Mesendoderm (in vitro differentiated cells): ENCODE measurements around the gene ATL3.
"Not testable (repeated sequence)": the region's sequence is repeated elsewhere in the genome, so short reads cannot be mapped to it uniquely, and the experiment has no call there.

Experiments
- DNase-seq: peaks from one replicate; pipeline ENCODE4 v3.0.0; 2013
- H2AK5ac ChIP-seq: 2 replicates; pipeline ENCODE4 v1.6.1; 2013; ENCODE audit warnings: low read length, inconsistent platforms
- H2BK120ac ChIP-seq: 2 replicates; pipeline ENCODE4 v1.6.1; 2013; ENCODE audit warnings: low read depth, mild to moderate bottlenecking, low read length, moderate library complexity, mixed read lengths
- H2BK15ac ChIP-seq: replicated peaks from 2 replicates; pipeline ENCODE4 v1.6.1; 2013; ENCODE audit warnings: low read depth, mild to moderate bottlenecking, moderate library complexity
- H2BK5ac ChIP-seq: 2 replicates; pipeline ENCODE4 v1.6.1; 2013; ENCODE audit warnings: low read length, inconsistent platforms
- H3K18ac ChIP-seq: 2 replicates; pipeline ENCODE4 v1.6.1; 2013; ENCODE audit warnings: mild to moderate bottlenecking, low read length, mixed read lengths
- H3K23ac ChIP-seq: one replicate; pipeline ENCODE4 v1.6.1; 2013; ENCODE audit warnings: low read length
- H3K27ac ChIP-seq: 2 replicates; pipeline ENCODE4 v1.5.1; 2013; ENCODE audit warnings: low read depth, mild to moderate bottlenecking, inconsistent platforms, low read length, moderate library complexity
- H3K27me3 ChIP-seq: 2 replicates; pipeline ENCODE4 v1.6.1; 2013; ENCODE audit warnings: low read length, control low read depth, mild to moderate bottlenecking, inconsistent platforms; ENCODE audit not compliant: insufficient read depth, poor library complexity
- H3K36me3 ChIP-seq: 2 replicates; pipeline ENCODE4 v1.6.1; 2013; ENCODE audit warnings: low read length, inconsistent platforms; ENCODE audit not compliant: control insufficient read depth, insufficient read depth
- H3K4ac ChIP-seq: one replicate; pipeline ENCODE4 v1.6.1; 2013; ENCODE audit warnings: low read depth, mild to moderate bottlenecking, low read length, moderate library complexity
- H3K4me1 ChIP-seq: 2 replicates; pipeline ENCODE4 v1.6.1; 2013; ENCODE audit warnings: low read depth, low read length, inconsistent platforms; ENCODE audit not compliant: control insufficient read depth
- H3K4me2 ChIP-seq: 2 replicates; pipeline ENCODE4 v1.6.1; 2013; ENCODE audit warnings: low read length
- H3K4me3 ChIP-seq: 2 replicates; pipeline ENCODE4 v1.5.1; 2013; ENCODE audit warnings: mild to moderate bottlenecking, low read length
- H3K56ac ChIP-seq: one replicate; pipeline ENCODE4 v1.6.1; 2013; ENCODE audit warnings: low read length
- H3K79me1 ChIP-seq: 2 replicates; pipeline ENCODE4 v1.6.1; 2013; ENCODE audit warnings: low read length, inconsistent platforms
- H3K79me2 ChIP-seq: 2 replicates; pipeline ENCODE4 v1.6.1; 2013; ENCODE audit warnings: mild to moderate bottlenecking, low read length; ENCODE audit not compliant: control insufficient read depth, insufficient read depth
- H3K9ac ChIP-seq: 2 replicates; pipeline ENCODE4 v1.6.1; 2013; ENCODE audit warnings: low read length, inconsistent platforms
- H4K5ac ChIP-seq: one replicate; pipeline ENCODE4 v1.6.1; 2013; ENCODE audit warnings: low read length
- H4K8ac ChIP-seq: one replicate; pipeline ENCODE4 v1.6.1; 2013; ENCODE audit warnings: low read depth, mild to moderate bottlenecking, control low read depth, low read length, moderate library complexity
- WGBS: extraction: QIAGEN DNeasy Blood & Tissue Kit; methylation state at CpG from one replicate; pipeline ENCODE4 v1.1.7; 2013; ENCODE audit warnings: low lambda C conversion rate, missing lambda C conversion rate; ENCODE audit not compliant: insufficient coverage; ENCODE audit errors: extremely low coverage; 5-methylcytosine and 5-hydroxymethylcytosine counted together

The ATL3 gene

GRCh38 chr11:63623513-63624140 lies 47.5 kb downstream of the ATL3 start:
- H2AK5ac ChIP-seq, result no peak overlapping the region
- no peak overlapping the region for H3K18ac ChIP-seq
- H3K79me2 ChIP-seq, result no peaks in the 10 kb centered on the region
- no peak overlapping the region for H3K4me2 ChIP-seq
- no peak overlapping the region for H2BK5ac ChIP-seq
- no peak overlapping the region for H3K56ac ChIP-seq
- no peak overlapping the region for H2BK15ac ChIP-seq
- no CpG with 5 or more reads among the region's 7 CpGs for WGBS
- no peak for DNase-seq
- no peak overlapping the region for H4K5ac ChIP-seq
- H2BK120ac ChIP-seq, result no peak overlapping the region
- no peaks in the 10 kb centered on the region for H3K4me1 ChIP-seq
- no peaks in the 10 kb centered on the region for H3K79me1 ChIP-seq
- no peaks in the 10 kb centered on the region for H3K27me3 ChIP-seq
- H4K8ac ChIP-seq, result no peak overlapping the region
- H3K27ac ChIP-seq, result no peak overlapping the region
- H3K4me3 ChIP-seq, result no peak overlapping the region
- no peak overlapping the region for H3K4ac ChIP-seq
- H3K9ac ChIP-seq, result no peak overlapping the region
- H3K36me3 ChIP-seq, result no peaks in the 10 kb centered on the region
- no peak overlapping the region for H3K23ac ChIP-seq

GRCh38 chr11:63622323-63622722 lies 48.9 kb downstream of the ATL3 start:
- H2BK5ac ChIP-seq, result no peak overlapping the region
- H3K9ac ChIP-seq, result no peak overlapping the region
- H2BK15ac ChIP-seq, result no peak overlapping the region
- H3K4ac ChIP-seq, result no peak overlapping the region
- no peak overlapping the region for H3K27ac ChIP-seq
- no peaks in the 10 kb centered on the region for H3K36me3 ChIP-seq
- no CpG with 5 or more reads among the region's 2 CpGs for WGBS
- H2AK5ac ChIP-seq, result no peak overlapping the region
- H3K79me1 ChIP-seq, result no peaks in the 10 kb centered on the region
- H4K8ac ChIP-seq, result no peak overlapping the region
- H3K4me3 ChIP-seq, result no peak overlapping the region
- no peak overlapping the region for H3K18ac ChIP-seq
- H3K23ac ChIP-seq, result no peak overlapping the region
- no peaks in the 10 kb centered on the region for H3K79me2 ChIP-seq
- H3K4me1 ChIP-seq, result no peaks in the 10 kb centered on the region
- no peak overlapping the region for H3K4me2 ChIP-seq
- no peaks in the 10 kb centered on the region for H3K27me3 ChIP-seq
- peak; percentile 18 for DNase-seq
- no peak overlapping the region for H4K5ac ChIP-seq
- no peak overlapping the region for H3K56ac ChIP-seq
- H2BK120ac ChIP-seq, result no peak overlapping the region

- Histone ChIP-seq H3K4me1 (no peaks in the 10 kb centered on the region), H3K4me2 (no peak overlapping the region), H3K9ac (no peak overlapping the region), H3K36me3 (no peaks in the 10 kb centered on the region), H2AK5ac (no peak overlapping the region), H2BK5ac (no peak overlapping the region), H4K8ac (no peak overlapping the region), H3K18ac (no peak overlapping the region), H3K79me2 (no peaks in the 10 kb centered on the region), H3K56ac (no peak overlapping the region), H4K5ac (no peak overlapping the region), H3K23ac (no peak overlapping the region), H3K4ac (no peak overlapping the region), H3K79me1 (no peaks in the 10 kb centered on the region), H3K27ac (no peak overlapping the region), H3K4me3 (no peak overlapping the region), H2BK15ac (no peak overlapping the region), H2BK120ac (no peak overlapping the region), H3K27me3 (no peaks in the 10 kb centered on the region)
- no CpG with 5 or more reads among the region's 1 CpG for WGBS
- no peak for DNase-seq
Measured at GRCh38 chr11:63621071-63621470, 50.1 kb downstream of the ATL3 start.

GRCh38 chr11:63619967-63620366 lies 51.2 kb downstream of the ATL3 start:
- Histone ChIP-seq H3K79me2 (no peaks in the 10 kb centered on the region), H3K18ac (no peak overlapping the region), H4K8ac (no peak overlapping the region), H2BK120ac (no peak overlapping the region), H3K27ac (no peak overlapping the region), H3K27me3 (no peaks in the 10 kb centered on the region), H3K9ac (no peak overlapping the region), H2BK5ac (no peak overlapping the region), H3K4me1 (no peaks in the 10 kb centered on the region), H3K4me2 (no peak overlapping the region), H3K56ac (no peak overlapping the region), H3K36me3 (no peaks in the 10 kb centered on the region), H3K79me1 (no peaks in the 10 kb centered on the region), H3K23ac (no peak overlapping the region), H2AK5ac (no peak overlapping the region), H2BK15ac (no peak overlapping the region), H3K4ac (no peak overlapping the region), H4K5ac (no peak overlapping the region), H3K4me3 (no peak overlapping the region)
- WGBS, result no CpG with 5 or more reads among the region's 6 CpGs
- DNase-seq, result no peak

- H2BK120ac ChIP-seq, H3K23ac ChIP-seq, H3K79me2 ChIP-seq, H3K27me3 ChIP-seq, H3K4ac ChIP-seq, H2BK15ac ChIP-seq, H3K4me3 ChIP-seq, H3K27ac ChIP-seq, H3K56ac ChIP-seq, H4K8ac ChIP-seq, H3K4me1 ChIP-seq, H3K36me3 ChIP-seq, H3K9ac ChIP-seq, H2AK5ac ChIP-seq, H4K5ac ChIP-seq, H3K79me1 ChIP-seq, H2BK5ac ChIP-seq, DNase-seq, H3K18ac ChIP-seq, H3K4me2 ChIP-seq: not testable (repeated sequence)
- WGBS, result no CpG with 5 or more reads among the region's 5 CpGs
Measured at GRCh38 chr11:63617686-63618085, 53.5 kb downstream of the ATL3 start.

- no peak overlapping the region for H3K4me3 ChIP-seq
- no peak overlapping the region for H3K9ac ChIP-seq
- H4K5ac ChIP-seq, result no peak overlapping the region
- H3K4ac ChIP-seq, result no peak overlapping the region
- H3K18ac ChIP-seq, result no peak overlapping the region
- no peaks in the 10 kb centered on the region for H3K79me2 ChIP-seq
- H3K27me3 ChIP-seq, result no peaks in the 10 kb centered on the region
- H3K23ac ChIP-seq, result no peak overlapping the region
- no peak overlapping the region for H2BK5ac ChIP-seq
- H3K4me1 ChIP-seq, result no peaks in the 10 kb centered on the region
- H2BK15ac ChIP-seq, result no peak overlapping the region
- no CpG with 5 or more reads among the region's 3 CpGs for WGBS
- no peak overlapping the region for H3K27ac ChIP-seq
- H2BK120ac ChIP-seq, result no peak overlapping the region
- H3K36me3 ChIP-seq, result no peaks in the 10 kb centered on the region
- DNase-seq, result no peak
- no peaks in the 10 kb centered on the region for H3K79me1 ChIP-seq
- no peak overlapping the region for H4K8ac ChIP-seq
- no peak overlapping the region for H2AK5ac ChIP-seq
- no peak overlapping the region for H3K4me2 ChIP-seq
- H3K56ac ChIP-seq, result no peak overlapping the region
Measured at GRCh38 chr11:63616953-63617352, 54.2 kb downstream of the ATL3 start.
